Adipocyte (in vitro differentiated cells): Measurements from ENCODE around the gene CCDC82.
"Not testable (repeated sequence)": the region's sequence is repeated elsewhere in the genome, so short reads cannot be mapped to it uniquely, and the experiment has no call there.

Experiments
- DNase-seq: peaks from one replicate; pipeline ENCODE4 v3.0.0-alpha.2; 2015; ENCODE audit warnings: low read depth
- H3K27me3 ChIP-seq: replicated peaks from 2 replicates; pipeline ENCODE4 v1.7.0; 2013; ENCODE audit warnings: mild to moderate bottlenecking, low read length, moderate library complexity; ENCODE audit not compliant: control insufficient read depth, insufficient read depth
- H3K36me3 ChIP-seq: 2 replicates; pipeline ENCODE4 v1.7.0; 2013; ENCODE audit warnings: low read length, mild to moderate bottlenecking, moderate library complexity; ENCODE audit not compliant: control insufficient read depth, insufficient read depth, severe bottlenecking
- H3K4me1 ChIP-seq: 2 replicates; pipeline ENCODE4 v1.7.0; 2013; ENCODE audit warnings: mild to moderate bottlenecking, low read length, moderate library complexity; ENCODE audit not compliant: control insufficient read depth, insufficient read depth
- H3K4me3 ChIP-seq: 2 replicates; pipeline ENCODE4 v1.7.0; 2013; ENCODE audit warnings: mild to moderate bottlenecking, low read length, moderate library complexity
- H3K9ac ChIP-seq: 2 replicates; pipeline ENCODE4 v1.7.0; 2013; ENCODE audit warnings: mild to moderate bottlenecking, low read length, moderate library complexity
- H3K9me3 ChIP-seq: 2 replicates; pipeline ENCODE4 v1.7.0; 2013; ENCODE audit warnings: mild to moderate bottlenecking, low read length, moderate library complexity; ENCODE audit not compliant: control insufficient read depth

The CCDC82 gene

DNA sequence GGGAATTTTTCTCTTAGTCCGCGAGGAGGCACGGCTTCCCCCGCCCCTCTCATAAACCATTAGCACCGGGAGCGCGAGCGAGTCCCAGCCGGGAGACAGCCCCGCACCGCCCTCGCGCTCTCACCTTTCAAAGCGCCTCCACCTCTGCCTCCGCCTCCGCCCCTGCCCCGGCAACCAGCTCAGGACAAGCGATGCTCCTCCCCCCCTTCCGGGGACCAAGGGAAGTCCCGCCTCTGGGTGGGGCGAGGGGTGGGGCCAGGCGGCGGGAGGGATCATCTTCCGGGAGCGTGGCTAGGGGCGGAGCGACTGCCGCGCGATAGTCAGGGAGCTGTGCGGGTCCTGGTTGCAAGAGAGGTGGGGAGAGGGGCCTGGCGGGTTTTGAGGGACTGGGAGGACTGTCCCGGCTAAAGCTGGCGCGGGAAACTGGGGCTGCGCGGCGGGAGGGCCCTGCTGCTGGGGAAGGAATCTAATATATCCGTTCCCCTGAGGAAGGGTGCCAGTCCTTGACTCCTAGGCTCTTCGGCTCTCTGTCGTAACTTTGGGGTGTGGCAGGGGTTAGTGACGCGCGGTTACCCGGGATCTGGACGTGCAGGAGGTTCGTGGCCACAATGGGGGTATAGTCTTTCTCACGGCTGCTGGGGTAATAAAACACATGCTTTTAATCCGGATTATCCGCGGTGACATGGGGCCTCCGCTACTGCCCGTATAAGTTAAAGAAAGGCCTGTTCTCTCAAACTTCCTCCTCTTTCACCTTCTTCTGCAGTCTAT lies at the start of gene CCDC82, which contains the start of gene JRKL:
CCDC82 (minus strand) TSS at position 193 of the 768 bp plus-strand sequence. CDS start 5,165 bp downstream, outside the sequence.
JRKL (plus strand) TSS at position 294 of the 768 bp plus-strand sequence. CDS start 637 bp downstream, outside the sequence.
- Histone ChIP-seq H3K27me3 (no peaks in the 10 kb centered on the region), H3K9me3 (no peaks in the 10 kb centered on the region), H3K9ac (peak within 1 kb of the TSS; percentile 87), H3K36me3 (no peaks in the 10 kb centered on the region), H3K4me3 (peak within 1 kb of the TSS; percentile 91), H3K4me1 (peaks cover 45% of the 10 kb centered on the region)
- DNase-seq = peak; percentile 99

DNA sequence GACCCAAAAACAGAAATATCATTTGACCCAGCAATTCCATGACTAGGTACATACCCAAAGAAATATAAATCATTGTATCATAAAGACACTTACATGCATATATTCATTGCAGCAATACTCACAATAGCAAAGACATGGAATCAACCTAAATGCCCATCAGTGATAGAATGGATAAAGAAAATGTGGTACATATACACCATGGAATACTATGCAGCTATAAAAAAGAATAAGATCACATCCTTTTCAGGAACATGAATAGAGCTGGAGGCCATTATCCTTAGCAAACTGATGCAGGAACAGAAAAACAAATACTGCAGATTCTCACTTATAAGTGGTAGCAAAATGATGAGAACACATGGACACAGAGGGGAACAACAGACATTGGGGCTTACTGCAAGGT lies 42.9 kb upstream of the CCDC82 start:
- H3K4me3 ChIP-seq, H3K9ac ChIP-seq, DNase-seq, H3K9me3 ChIP-seq, H3K36me3 ChIP-seq, H3K27me3 ChIP-seq, H3K4me1 ChIP-seq: not testable (repeated sequence)

DNA sequence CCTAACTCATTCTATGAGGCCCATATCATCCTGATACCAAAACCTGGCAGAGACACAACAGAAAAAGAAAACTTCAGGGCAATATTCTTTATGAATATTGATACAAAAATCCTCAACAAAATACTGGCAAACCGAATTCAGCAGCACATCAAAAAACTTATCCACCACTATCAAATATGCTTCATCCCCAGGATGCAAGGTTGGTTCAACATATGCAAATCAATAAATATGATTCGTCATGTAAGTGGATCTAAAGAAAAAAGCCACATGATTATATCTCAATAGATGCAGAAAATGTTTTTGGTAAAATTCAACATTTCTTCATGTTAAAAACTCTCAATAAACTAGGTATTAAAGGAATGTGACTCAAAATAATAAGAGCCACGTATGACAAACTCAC lies 41.0 kb upstream of the CCDC82 start:
- peaks cover 3% of the 10 kb centered on the region for H3K9me3 ChIP-seq
- no peak for DNase-seq
- H3K9ac ChIP-seq = no peak overlapping the region
- H3K36me3 ChIP-seq = no peaks in the 10 kb centered on the region
- no peaks in the 10 kb centered on the region for H3K27me3 ChIP-seq
- H3K4me3 ChIP-seq = no peak overlapping the region
- no peaks in the 10 kb centered on the region for H3K4me1 ChIP-seq

DNA sequence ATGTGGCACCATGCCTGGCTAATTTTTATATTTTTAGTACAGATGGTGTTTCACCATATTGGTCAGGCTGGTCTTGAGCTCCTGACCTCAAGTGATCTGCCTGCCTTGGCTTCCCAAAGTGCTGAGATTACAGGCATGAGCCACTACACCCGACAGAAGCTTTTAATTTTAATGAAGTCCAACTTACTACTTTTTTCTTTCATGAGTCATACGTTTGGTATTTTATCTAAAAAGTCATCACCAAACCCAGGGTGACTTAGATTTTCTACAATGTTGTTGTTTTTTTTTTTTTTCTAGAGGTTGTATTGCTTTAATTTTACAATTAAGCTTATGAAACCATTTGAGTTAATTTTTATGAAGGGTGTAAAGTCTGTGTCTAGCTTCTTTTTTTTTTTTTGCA lies 35.0 kb upstream of the CCDC82 start:
- Histone ChIP-seq H3K27me3 (no peaks in the 10 kb centered on the region), H3K4me1 (no peaks in the 10 kb centered on the region), H3K36me3 (no peaks in the 10 kb centered on the region), H3K9ac (no peak overlapping the region), H3K4me3 (no peak overlapping the region), H3K9me3 (no peaks in the 10 kb centered on the region)
- DNase-seq = peak; percentile 75

DNA sequence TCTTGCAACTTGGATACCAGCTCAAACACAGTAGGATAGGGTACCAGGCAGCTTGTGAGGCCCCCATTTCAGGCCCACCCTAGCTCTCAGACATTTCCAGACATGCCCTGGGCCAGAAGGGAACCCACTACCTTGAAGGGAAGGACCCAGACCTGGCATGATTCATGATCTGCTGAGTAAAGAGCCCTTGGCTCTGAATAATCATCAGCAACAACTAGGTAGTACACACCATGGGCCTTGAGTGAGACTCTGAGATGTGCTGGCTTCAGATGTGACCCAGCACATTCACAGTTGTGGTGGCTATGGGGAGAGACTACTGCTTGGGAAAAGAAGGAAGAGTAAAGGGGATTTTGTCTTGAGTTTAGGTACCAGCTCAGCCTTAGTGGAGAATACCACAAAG lies 23.7 kb upstream of the CCDC82 start:
- Histone ChIP-seq H3K36me3 (no peaks in the 10 kb centered on the region), H3K4me1 (peaks cover 6% of the 10 kb centered on the region), H3K9me3 (no peaks in the 10 kb centered on the region), H3K27me3 (no peaks in the 10 kb centered on the region), H3K4me3 (no peak overlapping the region), H3K9ac (no peak overlapping the region)
- DNase-seq = no peak

DNA sequence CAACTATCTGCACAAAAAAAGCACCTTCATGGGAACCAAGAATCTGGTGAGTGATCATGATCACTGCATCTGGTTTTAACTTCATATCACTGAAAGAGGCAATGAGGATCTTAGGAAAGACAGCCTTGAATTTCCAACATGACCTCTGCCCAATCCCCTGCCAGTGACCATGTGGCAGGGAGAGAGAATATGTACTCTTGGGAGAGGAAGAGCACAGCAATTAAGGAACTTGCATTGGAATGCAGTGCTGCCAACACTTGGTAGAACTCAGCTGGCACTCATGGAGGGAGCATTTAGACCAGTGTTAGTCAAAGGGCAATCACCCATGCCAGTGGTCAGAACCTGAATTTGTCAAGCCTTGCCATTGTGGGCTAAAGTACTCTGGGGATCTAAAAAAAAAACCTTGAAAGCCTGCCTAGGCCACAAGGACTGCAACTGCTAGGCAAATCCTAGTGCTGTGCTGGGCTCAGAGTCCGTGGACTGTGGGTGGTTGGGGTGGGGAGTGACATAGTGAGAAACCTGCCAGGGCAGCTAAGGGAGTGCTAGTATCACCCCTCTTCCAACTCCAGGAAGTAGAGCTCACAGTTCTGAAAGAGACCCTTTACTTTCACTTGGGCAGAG lies 23.2 kb upstream of the CCDC82 start:
- no peaks in the 10 kb centered on the region for H3K27me3 ChIP-seq
- no peak for DNase-seq
- no peaks in the 10 kb centered on the region for H3K36me3 ChIP-seq
- no peaks in the 10 kb centered on the region for H3K9me3 ChIP-seq
- H3K4me3 ChIP-seq = no peak overlapping the region
- no peak overlapping the region for H3K9ac ChIP-seq
- H3K4me1 ChIP-seq = peaks cover 6% of the 10 kb centered on the region

DNA sequence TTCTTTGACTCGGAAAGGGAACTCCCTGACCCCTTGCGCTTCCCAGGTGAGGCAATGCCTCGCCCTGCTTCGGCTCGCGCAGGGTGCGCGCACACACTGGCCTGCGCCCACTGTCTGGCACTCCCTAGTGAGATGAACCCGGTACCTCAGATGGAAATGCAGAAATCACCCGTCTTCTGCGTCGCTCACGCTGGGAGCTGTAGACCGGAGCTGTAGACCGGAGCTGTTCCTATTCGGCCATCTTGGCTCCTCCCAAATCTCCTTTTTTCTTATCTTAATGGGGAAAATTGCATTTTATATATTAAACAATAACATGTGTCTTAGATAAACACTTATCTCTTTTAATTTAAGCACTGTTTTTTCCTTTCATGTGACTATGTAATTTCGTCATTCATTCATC lies 21.7 kb upstream of the CCDC82 start:
- not testable (repeated sequence) for H3K4me1 ChIP-seq, H3K9ac ChIP-seq, H3K4me3 ChIP-seq, H3K9me3 ChIP-seq, H3K36me3 ChIP-seq, H3K27me3 ChIP-seq, DNase-seq

DNA sequence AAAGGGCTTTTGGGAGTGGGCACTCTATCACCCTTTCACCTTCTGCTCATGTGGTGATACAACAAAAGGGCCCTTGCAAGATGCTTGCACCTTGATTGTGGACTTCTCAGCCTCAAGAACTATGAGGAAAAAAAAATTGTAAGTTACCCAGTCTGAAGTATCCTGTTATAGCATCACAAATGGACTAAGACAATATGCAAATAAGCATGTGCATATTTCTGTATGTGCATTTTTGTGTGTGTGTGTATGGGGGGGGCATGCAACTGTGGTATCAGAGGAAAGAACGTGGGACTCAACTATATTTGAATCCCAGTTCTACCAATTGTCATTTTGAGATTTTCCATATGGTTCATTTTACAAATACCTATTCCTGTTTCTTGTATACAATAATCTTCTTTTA lies 11.0 kb upstream of the CCDC82 start:
- H3K4me3 ChIP-seq = no peak overlapping the region
- no peak for DNase-seq
- H3K9me3 ChIP-seq = no peaks in the 10 kb centered on the region
- H3K4me1 ChIP-seq = no peaks in the 10 kb centered on the region
- H3K36me3 ChIP-seq = no peaks in the 10 kb centered on the region
- H3K9ac ChIP-seq = no peak overlapping the region
- no peaks in the 10 kb centered on the region for H3K27me3 ChIP-seq

DNA sequence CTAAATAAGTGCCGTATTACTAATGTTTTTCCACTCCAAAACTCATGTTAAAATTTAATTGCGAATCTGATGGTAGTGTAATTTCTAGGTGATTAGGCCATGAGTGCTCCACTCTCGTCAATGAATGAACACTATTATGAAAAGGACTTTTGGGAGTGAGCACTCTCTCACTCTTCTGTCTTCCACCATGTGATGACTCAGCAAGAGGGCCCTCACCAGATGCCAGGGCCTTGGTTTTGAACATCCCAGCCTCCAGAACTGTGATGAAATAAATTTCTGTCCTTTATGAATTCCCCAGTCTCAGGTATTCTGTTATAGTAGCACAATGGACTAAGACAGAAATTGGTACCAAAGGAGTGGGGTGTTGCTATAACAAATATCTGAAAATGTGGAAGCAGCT lies 8.2 kb upstream of the CCDC82 start:
- Histone ChIP-seq H3K4me3 (no peak overlapping the region), H3K36me3 (no peaks in the 10 kb centered on the region), H3K27me3 (no peaks in the 10 kb centered on the region), H3K9ac (no peak overlapping the region), H3K9me3 (no peaks in the 10 kb centered on the region), H3K4me1 (peaks cover 6% of the 10 kb centered on the region)
- no peak for DNase-seq

DNA sequence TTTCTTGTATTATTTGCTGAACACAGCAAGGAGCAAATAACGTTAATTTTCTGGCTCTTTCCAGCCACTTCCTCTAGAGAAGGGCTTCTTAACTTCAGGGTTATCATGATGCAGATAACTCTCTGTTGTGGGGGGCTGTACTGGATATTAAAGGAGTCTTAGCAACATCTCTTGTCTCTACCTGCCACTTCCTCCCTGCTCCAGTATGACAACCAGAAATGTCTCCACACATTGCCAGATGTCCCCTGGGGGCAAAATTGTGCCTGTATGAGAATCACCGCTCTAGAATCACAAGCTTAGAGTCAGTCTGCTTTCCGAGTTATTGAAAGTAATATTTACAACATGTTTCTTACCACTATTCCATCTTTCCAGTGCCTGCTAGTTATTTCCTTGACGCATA lies 6.9 kb upstream of the CCDC82 start:
- no peaks in the 10 kb centered on the region for H3K27me3 ChIP-seq
- H3K36me3 ChIP-seq = no peaks in the 10 kb centered on the region
- H3K4me1 ChIP-seq = peaks cover 16% of the 10 kb centered on the region
- H3K9ac ChIP-seq = no peak overlapping the region
- H3K9me3 ChIP-seq = no peaks in the 10 kb centered on the region
- no peak for DNase-seq
- H3K4me3 ChIP-seq = no peak overlapping the region

DNA sequence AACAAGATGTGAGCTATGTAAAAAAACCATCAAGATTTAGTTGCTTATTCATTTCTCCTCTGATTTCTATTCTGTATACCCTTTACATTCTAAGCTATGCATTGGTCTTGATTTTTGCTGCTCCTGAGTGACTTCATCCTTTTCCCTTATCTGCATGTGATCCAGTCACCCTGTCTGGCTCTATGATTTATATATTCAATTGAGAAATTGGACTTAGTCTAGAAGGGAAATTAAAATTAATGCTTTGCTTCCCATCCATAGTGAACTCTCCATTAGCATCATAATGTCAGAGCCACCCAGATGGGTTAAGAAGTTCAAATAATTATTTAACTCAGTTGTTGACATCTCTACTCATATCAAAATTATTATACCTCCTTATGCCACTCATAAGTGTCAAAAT lies 5.1 kb upstream of the CCDC82 start:
- no peak for DNase-seq
- no peak overlapping the region for H3K4me3 ChIP-seq
- no peaks in the 10 kb centered on the region for H3K9me3 ChIP-seq
- H3K4me1 ChIP-seq = peaks cover 28% of the 10 kb centered on the region
- no peaks in the 10 kb centered on the region for H3K27me3 ChIP-seq
- no peak overlapping the region for H3K9ac ChIP-seq
- no peaks in the 10 kb centered on the region for H3K36me3 ChIP-seq
